WTC11 (cell line): ENCODE results near the gene ZBTB7B.

ENCODE experiments used
- ATF3 ChIP-seq: sonication (generic); formaldehyde crosslinking; conservative IDR thresholded peaks from 2 replicates; pipeline ENCODE4 v1.8.1; 2022; ENCODE audit warnings: mild to moderate bottlenecking, missing genetic modification reagents
- CTCF ChIP-seq: fragments of 200-600 bp; IDR thresholded peaks from 2 replicates; pipeline ENCODE4 v1.8.0; 2022; ENCODE audit warnings: antibody characterized with exemption
- ELF4 ChIP-seq: sonication (generic); formaldehyde crosslinking; IDR thresholded peaks from 2 replicates; pipeline ENCODE4 v1.8.1; 2022; ENCODE audit warnings: low read depth, mild to moderate bottlenecking, moderate library complexity, missing genetic modification reagents
- GABPB1 ChIP-seq: sonication (generic); formaldehyde crosslinking; IDR thresholded peaks from 2 replicates; pipeline ENCODE4 v1.8.1; 2023; ENCODE audit warnings: mild to moderate bottlenecking, missing genetic modification reagents
- MAX ChIP-seq: sonication (generic); formaldehyde crosslinking; IDR thresholded peaks from 2 replicates; pipeline ENCODE4 v1.8.0; 2022; ENCODE audit warnings: mild to moderate bottlenecking, missing genetic modification reagents
- NR3C1 ChIP-seq: sonication (generic); formaldehyde crosslinking; conservative IDR thresholded peaks from 2 replicates; pipeline ENCODE4 v1.8.1; 2023; ENCODE audit warnings: low read depth, mild to moderate bottlenecking, missing genetic modification reagents
- ZNF263 ChIP-seq: sonication (generic); formaldehyde crosslinking; IDR thresholded peaks from 2 replicates; pipeline ENCODE4 v1.8.1; 2022; ENCODE audit warnings: low read depth, mild to moderate bottlenecking, moderate library complexity, missing genetic modification reagents
- ZNF416 ChIP-seq: fragments of 250-450 bp; sonication (Bioruptor Pico); IDR thresholded peaks from 2 replicates; pipeline ENCODE4 v1.9.0; 2021; ENCODE audit warnings: mild to moderate bottlenecking, inconsistent platforms

GRCh38 chr1:155037043-155037442 lies 34.4 kb downstream of the ZBTB7B start:
- TF ChIP-seq CTCF: no peak
- TF ChIP-seq NR3C1 (CRISPR knock-in tag): no peak
- TF ChIP-seq ELF4 (CRISPR knock-in tag): no peak
- no peak for TF ChIP-seq ZNF263 (CRISPR knock-in tag)
- no peak for TF ChIP-seq GABPB1 (CRISPR knock-in tag)
- TF ChIP-seq ATF3: no peak
- no peak for TF ChIP-seq ZNF416 (CRISPR knock-in tag)
- no peak for TF ChIP-seq MAX
